Non-pigmented ciliary epithelial cell (primary cell): ENCODE results near the gene TMEM167B.
"Not testable (repeated sequence)": the region's sequence is repeated elsewhere in the genome, so short reads cannot be mapped to it uniquely, and the experiment has no call there.

Experiments
- DNase-seq: peaks from one replicate; pipeline ENCODE4 v3.0.0-alpha.2; 2010; ENCODE audit warnings: low read depth

Gene TMEM167B

DNA sequence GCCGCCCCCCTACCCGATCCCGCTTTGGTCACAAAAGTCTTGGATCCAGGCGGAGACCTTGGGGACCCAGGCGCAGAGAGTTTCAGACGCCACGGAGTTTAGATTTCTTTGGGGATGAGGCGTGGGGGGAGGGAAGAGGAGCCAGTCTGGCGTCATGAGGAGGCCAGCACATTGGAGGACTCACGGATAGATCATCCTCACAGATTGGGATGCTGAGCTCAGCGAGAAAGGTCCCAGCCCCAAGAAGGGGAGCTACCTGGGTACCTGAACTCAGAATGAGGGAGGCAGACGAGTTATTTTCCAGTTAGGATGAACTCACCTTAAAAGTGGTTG is 23.7 kb downstream of the TMEM167B start:
- DNase-seq, result no peak

DNA sequence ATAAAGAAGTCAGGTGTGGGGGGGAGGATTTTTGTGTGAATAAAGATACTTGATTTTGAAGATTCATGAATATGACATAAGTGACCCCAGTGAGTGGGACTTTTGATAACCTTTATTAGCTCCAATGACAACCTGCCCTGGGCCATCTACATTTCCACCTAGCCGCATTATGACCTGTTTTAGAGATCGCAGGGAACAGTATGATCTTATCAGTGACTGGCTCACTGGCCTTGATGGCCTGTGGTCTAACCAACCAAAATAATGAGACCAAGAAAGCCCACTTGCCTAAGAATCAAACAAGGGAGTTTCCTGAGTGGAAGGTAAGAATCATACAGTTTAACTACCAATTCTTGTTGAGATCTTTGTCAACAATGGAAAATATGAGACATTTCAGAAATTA is 25.1 kb downstream of the TMEM167B start:
- no peak for DNase-seq

GRCh38 chr1:109116286-109116685 is 25.7 kb downstream of the TMEM167B start:
- no peak for DNase-seq

GRCh38 chr1:109118089-109118488 is 27.5 kb downstream of the TMEM167B start:
- no peak for DNase-seq

GRCh38 chr1:109120356-109120755 is 29.8 kb downstream of the TMEM167B start:
- no peak for DNase-seq

- DNase-seq, result no peak
Measured at GRCh38 chr1:109131059-109131458, 40.5 kb downstream of the TMEM167B start.

DNA sequence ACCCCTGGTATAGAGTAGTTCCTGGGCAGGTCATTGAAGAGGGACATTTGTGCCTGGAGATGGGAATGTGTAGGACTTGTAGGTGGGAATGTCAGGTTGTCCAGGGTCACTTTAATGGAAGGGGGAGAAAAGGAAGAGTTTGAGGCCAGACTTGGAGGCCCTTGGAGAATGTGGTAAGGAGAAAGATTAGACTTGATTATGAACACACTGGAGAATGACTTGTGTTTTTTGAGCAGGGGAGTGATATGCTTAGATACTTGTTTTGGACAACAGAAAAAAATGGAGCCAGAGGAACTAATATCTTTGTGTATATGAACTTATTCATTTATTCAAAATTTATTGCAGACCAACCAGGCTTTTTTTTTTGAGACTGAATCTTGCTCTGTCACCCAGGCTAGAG is 41.2 kb downstream of the TMEM167B start:
- no peak for DNase-seq

- no peak for DNase-seq
Measured at GRCh38 chr1:109133002-109133706, 42.6 kb downstream of the TMEM167B start.

- DNase-seq, result no peak
Measured at GRCh38 chr1:109133815-109134214, 43.3 kb downstream of the TMEM167B start.

GRCh38 chr1:109134423-109134822 is 43.9 kb downstream of the TMEM167B start:
- DNase-seq, result no peak

- no peak for DNase-seq
Measured at GRCh38 chr1:109135940-109136339, 45.4 kb downstream of the TMEM167B start.

GRCh38 chr1:109136766-109137165 is 46.2 kb downstream of the TMEM167B start:
- no peak for DNase-seq

GRCh38 chr1:109137958-109138357 is 47.4 kb downstream of the TMEM167B start:
- no peak for DNase-seq

DNA sequence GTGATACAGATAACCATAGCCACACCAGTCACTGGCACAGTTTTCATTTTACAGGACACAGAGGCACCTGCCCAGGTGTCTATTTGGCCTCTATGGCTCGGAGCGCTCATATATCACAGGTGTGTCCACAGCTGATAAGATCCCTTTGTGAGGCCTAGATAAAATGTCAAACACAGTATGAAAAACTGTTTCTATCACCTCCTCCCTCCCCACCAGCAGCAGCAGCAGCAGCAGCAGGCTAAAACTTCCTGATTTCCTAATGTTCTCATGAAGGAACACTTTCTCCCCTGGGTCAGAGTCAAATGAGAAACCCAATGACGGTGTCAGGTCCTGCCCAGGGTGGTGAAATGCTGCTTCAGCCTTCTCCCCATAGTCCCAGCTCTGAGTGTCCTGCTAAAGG is 47.8 kb downstream of the TMEM167B start:
- no peak for DNase-seq

- no peak for DNase-seq
Measured at GRCh38 chr1:109140392-109140791, 49.8 kb downstream of the TMEM167B start.

GRCh38 chr1:109142260-109142659 is 51.7 kb downstream of the TMEM167B start:
- DNase-seq, result no peak

DNA sequence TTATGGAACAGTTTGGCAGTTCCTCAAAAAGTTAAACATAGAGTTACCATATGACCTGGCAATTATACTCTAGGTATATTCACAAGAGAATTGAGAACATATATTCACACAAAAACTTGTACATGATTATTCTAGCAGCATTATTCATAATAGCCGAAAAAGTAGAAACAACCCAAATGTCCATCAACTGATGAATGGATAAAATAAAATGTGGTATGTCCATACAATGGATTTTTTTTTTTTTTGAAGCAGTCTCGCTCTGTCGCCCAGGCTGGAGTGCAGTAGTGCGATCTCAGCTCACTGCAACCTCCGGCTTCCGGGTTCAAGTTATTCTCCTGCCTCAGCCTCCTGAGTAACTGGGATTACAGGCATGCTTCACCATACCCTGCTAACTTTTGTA is 52.2 kb downstream of the TMEM167B start:
- not testable (repeated sequence) for DNase-seq
